IMR-90 (cell line): ENCODE data around the gene IL17B. TPM values are rescaled to one million over a fixed set of nuclear protein-coding genes. Genes with fewer than 3 reads are reported as not detected.

Source experiments
- ATAC-seq: fragments of 200-7000 bp; cut with Tn5 transposase; 2 replicates; pipeline ENCODE4 v1.9.1; 2020; ENCODE audit warnings: low read depth, mild to moderate bottlenecking, moderate library complexity
- BruUV-seq: library from RNA; stranded (reverse); fragments of 400-500 nt; replicated peaks from 2 replicates; lab custom pipeline; 2021; lab: Mats Ljungman, UMichigan
- CTCF ChIA-PET: fragments of 300-600 bp; formaldehyde crosslinking; extraction: SDS; loops from one replicate; lab custom pipeline; 2021; ENCODE audit warnings: antibody characterized with exemption; lab: Yijun Ruan, JAX
- POLR2A ChIA-PET: fragments of 300-600 bp; sonication (Branson Sonifier 250); formaldehyde crosslinking; loops from one replicate; lab custom pipeline; 2022; ENCODE audit warnings: antibody characterized with exemption; ENCODE audit not compliant: unreplicated experiment; lab: Charles Lee
- DNase-seq: peaks from one replicate; pipeline ENCODE4 v3.0.0; 2013
- H2AFZ ChIP-seq: replicated peaks from 2 replicates; pipeline ENCODE3; 2013; ENCODE audit warnings: low read length, mild to moderate bottlenecking; ENCODE audit not compliant: poor library complexity
- H2AK5ac ChIP-seq: 2 replicates; pipeline ENCODE4 v1.6.1; 2013; ENCODE audit warnings: low read depth, low read length, inconsistent platforms
- H2AK9ac ChIP-seq: replicated peaks from 2 replicates; pipeline ENCODE3; 2013; ENCODE audit warnings: mild to moderate bottlenecking, low read depth, low read length, moderate library complexity; ENCODE audit not compliant: poor library complexity
- H2BK120ac ChIP-seq: 2 replicates; pipeline ENCODE4 v1.6.1; 2013; ENCODE audit warnings: low read depth, low read length, inconsistent platforms
- H2BK15ac ChIP-seq: 3 replicates; pipeline ENCODE4 v1.6.1; 2013; ENCODE audit warnings: low read depth, low read length, inconsistent platforms
- H2BK20ac ChIP-seq: 2 replicates; pipeline ENCODE4 v1.6.1; 2013; ENCODE audit warnings: low read depth, mild to moderate bottlenecking, inconsistent platforms, low read length, moderate library complexity
- H2BK5ac ChIP-seq: 2 replicates; pipeline ENCODE4 v1.6.1; 2013; ENCODE audit warnings: mild to moderate bottlenecking, low read depth, low read length, inconsistent platforms; ENCODE audit not compliant: poor library complexity, severe bottlenecking
- H3K14ac ChIP-seq: replicated peaks from 2 replicates; pipeline ENCODE4 v1.6.1; 2013; ENCODE audit warnings: low read depth, low read length, inconsistent platforms
- H3K18ac ChIP-seq: 2 replicates; pipeline ENCODE4 v1.6.1; 2013; ENCODE audit warnings: low read depth, low read length, control low read depth
- H3K23ac ChIP-seq: 2 replicates; pipeline ENCODE4 v1.6.1; 2013; ENCODE audit warnings: low read depth, low read length, inconsistent platforms
- H3K27ac ChIP-seq: 2 replicates; pipeline ENCODE4 v1.5.1; 2013; ENCODE audit warnings: mild to moderate bottlenecking, control low read depth, low read length; ENCODE audit not compliant: insufficient read depth
- H3K27me3 ChIP-seq: 2 replicates; pipeline ENCODE4 v1.6.1; 2013; ENCODE audit warnings: low read length; ENCODE audit not compliant: control insufficient read depth, insufficient read depth
- H3K36me3 ChIP-seq: 2 replicates; pipeline ENCODE4 v1.6.1; 2013; ENCODE audit warnings: low read length, mixed read lengths; ENCODE audit not compliant: control insufficient read depth, insufficient read depth
- H3K4ac ChIP-seq: 2 replicates; pipeline ENCODE4 v1.6.1; 2013; ENCODE audit warnings: low read depth, low read length, inconsistent platforms
- H3K4me1 ChIP-seq: 2 replicates; pipeline ENCODE4 v1.6.1; 2013; ENCODE audit warnings: low read length, mixed read lengths; ENCODE audit not compliant: control insufficient read depth, insufficient read depth
- H3K4me2 ChIP-seq: 2 replicates; pipeline ENCODE4 v1.6.1; 2013; ENCODE audit warnings: low read depth, mild to moderate bottlenecking, control low read depth, low read length, moderate library complexity
- H3K4me3 ChIP-seq: 2 replicates; pipeline ENCODE4 v1.5.1; 2013; ENCODE audit warnings: low read depth, mild to moderate bottlenecking, control low read depth, low read length, moderate library complexity; ENCODE audit not compliant: insufficient read depth
- H3K56ac ChIP-seq: 2 replicates; pipeline ENCODE4 v1.6.1; 2013; ENCODE audit warnings: low read length, inconsistent platforms; ENCODE audit not compliant: insufficient read depth; ENCODE audit errors: extremely low read depth
- H3K79me1 ChIP-seq, 2 experiments: 2 replicates each; pipeline ENCODE4 v1.6.1; 2013; ENCODE audit warnings: low read length in 2 of 2, inconsistent platforms in 1 of 2, low read depth in 1 of 2
- H3K9ac ChIP-seq: 2 replicates; pipeline ENCODE4 v1.6.1; 2013; ENCODE audit warnings: low read depth, low read length, control low read depth
- H3K9me1 ChIP-seq: 2 replicates; pipeline ENCODE4 v1.6.1; 2013; ENCODE audit warnings: low read length, inconsistent platforms; ENCODE audit not compliant: insufficient read depth
- H3K9me3 ChIP-seq: 2 replicates; pipeline ENCODE4 v1.6.1; 2013; ENCODE audit warnings: low read length; ENCODE audit not compliant: control insufficient read depth, insufficient read depth
- H4K20me1 ChIP-seq: 2 replicates; pipeline ENCODE4 v1.6.1; 2013; ENCODE audit warnings: low read length, inconsistent platforms; ENCODE audit not compliant: insufficient read depth
- H4K5ac ChIP-seq: 2 replicates; pipeline ENCODE4 v1.6.1; 2013; ENCODE audit warnings: mild to moderate bottlenecking, low read depth, low read length, control low read depth
- H4K8ac ChIP-seq, 2 experiments: 2 replicates each; pipeline ENCODE4 v1.6.1; 2013; ENCODE audit warnings: low read depth in 2 of 2, low read length in 2 of 2, control low read depth in 1 of 2, inconsistent platforms in 1 of 2
- H4K91ac ChIP-seq: 2 replicates; pipeline ENCODE4 v1.6.1; 2013; ENCODE audit warnings: low read depth, low read length, inconsistent platforms; ENCODE audit not compliant: insufficient read depth
- CEBPB ChIP-seq: IDR thresholded peaks from 2 replicates; pipeline ENCODE4 v1.6.1; 2012; ENCODE audit warnings: low read depth, low read length, improper control_type of control experiment
- MAFK ChIP-seq: IDR thresholded peaks from 2 replicates; pipeline ENCODE4 v1.6.1; 2012; ENCODE audit warnings: low read depth, low read length, improper control_type of control experiment
- WGBS, 2 experiments: methylation state at CpG; one replicate each; pipeline versions ENCODE4 v1.1.5 to v1.1.7; 2013; ENCODE audit warnings: missing lambda C conversion rate in 2 of 2; ENCODE audit not compliant: insufficient read length in 1 of 2; ENCODE audit errors: extremely low coverage in 2 of 2; 5-methylcytosine and 5-hydroxymethylcytosine counted together
- dilution Hi-C: fragments of 300-500 bp; cut with HindIII; formaldehyde crosslinking; loops from one replicate; pipeline ENCODE4 v1.14.3; 2018; ENCODE audit warnings: low sequenced_read_pairs; ENCODE audit not compliant: unreplicated experiment
- in situ Hi-C: fragments of 300-500 bp; cut with MboI; formaldehyde crosslinking; loops from 3 replicates; pipeline ENCODE4 v1.14.3; 2019; ENCODE audit warnings: low sequenced_read_pairs, inconsistent platforms, mixed read lengths
- intact Hi-C: fragments of 100-400 bp; cut with micrococcal nuclease; formaldehyde crosslinking; loops from 2 replicates; pipeline ENCODE4 v1.10.0; 2022
- polyA plus RNA-seq, 3 experiments: library from polyadenylated mRNA; depleted of rRNA; stranded (reverse); fragments of >200 nt; gene quantifications; 2 replicates each; pipeline ENCODE4 v1.2.3, GENCODE V29; 2012; ENCODE audit warnings: low replicate concordance in 1 of 3
- total RNA-seq: library from RNA; depleted of rRNA; stranded (reverse); fragments of >200 nt; gene quantifications from 2 replicates; pipeline ENCODE4 v1.2.3, GENCODE V29; 2012

Gene IL17B
- total and polyA plus RNA-seq, 2 of the 4 experiments (the other 2 are of a cell fraction), result 0.31 TPM; not detected in 1

GRCh38 chr5:149349382-149349781, 29.7 kb downstream of the IL17B start:
- Histone ChIP-seq H4K91ac (no peak overlapping the region), H2AK5ac (no peak overlapping the region), H3K9ac (no peak overlapping the region), H2BK15ac (no peak overlapping the region), H2BK20ac (no peak overlapping the region), H4K5ac (no peak overlapping the region), H2BK120ac (no peak overlapping the region), H3K27ac (no peak overlapping the region), H3K14ac (no peak overlapping the region), H3K9me3 (no peaks in the 10 kb centered on the region), H4K20me1 (peaks cover 7% of the 10 kb centered on the region; the same call in 1 of the 2 replicates), H3K4me1 (peaks cover 2% of the 10 kb centered on the region; the same call in 1 of the 2 replicates), H3K4me2 (no peak overlapping the region), H4K8ac (no peak overlapping the region), H3K79me1 (peaks cover 34 to 40% of the 10 kb centered on the region in 2 experiments), H2BK5ac (no peak overlapping the region), H3K36me3 (peaks cover 30% of the 10 kb centered on the region), H2AK9ac (no peak overlapping the region), H3K9me1 (peaks cover 6% of the 10 kb centered on the region; the same call in 1 of the 2 replicates), H3K18ac (no peak overlapping the region), H3K4me3 (no peak overlapping the region), H3K4ac (no peak overlapping the region), H3K56ac (no peak overlapping the region), H3K23ac (no peak overlapping the region), H3K27me3 (no peaks in the 10 kb centered on the region), H2AFZ (no peak overlapping the region)
- intact Hi-C loops (loop anchor here (5.0 kb wide), 2 partner anchors 82 to 207 kb away; partner anchors contain the start of gene ABLIM3), in situ Hi-C loops (no loop called here), dilution Hi-C loops (no loop called here)
- ChIA-PET POLR2A (no interaction called here), CTCF (no interaction called here)
- 100% methylated on average over 1 of the region's 4 CpGs; no CpG with 5 or more reads in 1 of the 2 experiments for WGBS, 2 experiments
- no peak for DNase-seq
- peak; percentile 3; the same call in 1 of the 2 replicates for TF ChIP-seq MAFK
- no peak for TF ChIP-seq CEBPB
- ATAC-seq, result no peak
- no TSS peak for BruUV-seq
